ENCODE results near the gene DENND5A.

- no peak for TF ChIP-seq CTCF (IDR thresholded peaks at IDR 0.05; ENCODE audit: borderline replicate concordance, extremely low read depth, low read length, poor library complexity, severe bottlenecking)
- no peak for TF ChIP-seq EZH2 (IDR thresholded peaks at IDR 0.05; ENCODE audit: borderline replicate concordance, low read depth, low read length, severe bottlenecking)
Observed at GRCh38 chr11:9144828-9145227, 120.3 kb downstream of the DENND5A start.
